BLaER1 treated with 17β-estradiol and CSF1 and Interleukin-3, amounts not matched to agents 10 nM and 100 nM (cell line): Measurements from ENCODE around the gene MYZAP.

Source experiments
- H3K27ac ChIP-seq, 11 experiments: shearing (Covaris generic); formaldehyde crosslinking; 2 replicates each; pipeline ENCODE4 v1.8.1; 2022
- H3K27me3 ChIP-seq, 11 experiments: shearing (Covaris generic); formaldehyde crosslinking; 2 replicates each; pipeline ENCODE4 v1.8.1; 2022
- H3K36me3 ChIP-seq, 11 experiments: shearing (Covaris generic); formaldehyde crosslinking; 2 replicates each; pipeline ENCODE4 v1.8.1; 2022
- H3K4me1 ChIP-seq, 10 experiments: shearing (Covaris generic); formaldehyde crosslinking; 2 replicates each; pipeline ENCODE4 v1.8.1; 2022
- H3K4me2 ChIP-seq, 11 experiments: shearing (Covaris generic); formaldehyde crosslinking; 2 replicates each; pipeline ENCODE4 v1.8.1; 2022
- H3K4me3 ChIP-seq, 10 experiments: shearing (Covaris generic); formaldehyde crosslinking; 2 replicates each; pipeline ENCODE4 v1.8.1; 2022
- H3K9ac ChIP-seq, 11 experiments: shearing (Covaris generic); formaldehyde crosslinking; 2 replicates each; pipeline ENCODE4 v1.8.1; 2022
- H3K9me3 ChIP-seq, 11 experiments: shearing (Covaris generic); formaldehyde crosslinking; replicated peaks in 1 of 11; 2 replicates each; pipeline ENCODE4 v1.8.1; 2022
- H4K20me1 ChIP-seq, 11 experiments: shearing (Covaris generic); formaldehyde crosslinking; 2 replicates each; pipeline ENCODE4 v1.8.1; 2022
- Cebpa-rat ChIP-seq, 11 experiments: shearing (Covaris generic); IDR thresholded peaks; 2 replicates each; pipeline ENCODE4 v1.8.1; 2022

MYZAP gene

DNA sequence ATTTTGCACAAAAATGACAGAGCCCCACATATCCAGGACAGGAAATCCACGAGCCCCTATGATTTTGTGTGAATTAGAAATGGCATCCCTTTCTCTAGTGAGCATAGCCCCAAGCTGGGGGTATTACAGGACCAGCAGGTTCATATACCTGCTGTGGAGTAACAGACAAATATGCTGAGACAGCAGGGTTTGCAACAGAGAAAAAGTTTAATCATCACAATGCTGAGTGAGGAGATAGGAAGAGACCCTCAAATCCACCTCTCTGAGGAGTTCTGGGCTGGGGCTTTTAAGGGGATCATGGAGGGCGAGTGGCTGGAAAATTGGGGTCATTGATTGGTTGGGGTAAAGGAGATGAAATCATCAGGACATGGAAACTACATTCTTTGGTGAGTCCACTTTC, 8.4 kb upstream of the MYZAP start:
- Histone ChIP-seq H3K27me3 (no peaks in the 10 kb centered on the region), H3K9ac (no peak overlapping the region), H3K4me1 (peaks cover 0 to 34% (median 11%) of the 10 kb centered on the region in 10 experiments; a peak in 11 of 20 replicates), H4K20me1 (no peaks in the 10 kb centered on the region), H3K4me2 (no peak overlapping the region), H3K27ac (no peak overlapping the region), H3K36me3 (no peaks in the 10 kb centered on the region), H3K4me3 (no peak overlapping the region), H3K9me3 (peaks cover 9 to 19% (median 12%) of the 10 kb centered on the region in 11 experiments; a peak in 21 of 22 replicates)
- TF ChIP-seq Cebpa-rat (IDR thresholded peaks at IDR 0.05) = no peak

GRCh38 chr15:57583720-57584119, 8.0 kb upstream of the MYZAP start:
- Histone ChIP-seq H3K27me3 (no peaks in the 10 kb centered on the region), H3K4me3 (no peak overlapping the region), H3K9ac (no peak overlapping the region), H3K4me2 (no peak overlapping the region), H4K20me1 (no peaks in the 10 kb centered on the region), H3K27ac (no peak overlapping the region), H3K9me3 (peaks cover 9 to 19% (median 12%) of the 10 kb centered on the region in 11 experiments; a peak in 21 of 22 replicates), H3K36me3 (no peaks in the 10 kb centered on the region), H3K4me1 (peaks cover 0 to 34% (median 11%) of the 10 kb centered on the region in 10 experiments; a peak in 11 of 20 replicates)
- no peak for TF ChIP-seq Cebpa-rat (IDR thresholded peaks at IDR 0.05)

DNA sequence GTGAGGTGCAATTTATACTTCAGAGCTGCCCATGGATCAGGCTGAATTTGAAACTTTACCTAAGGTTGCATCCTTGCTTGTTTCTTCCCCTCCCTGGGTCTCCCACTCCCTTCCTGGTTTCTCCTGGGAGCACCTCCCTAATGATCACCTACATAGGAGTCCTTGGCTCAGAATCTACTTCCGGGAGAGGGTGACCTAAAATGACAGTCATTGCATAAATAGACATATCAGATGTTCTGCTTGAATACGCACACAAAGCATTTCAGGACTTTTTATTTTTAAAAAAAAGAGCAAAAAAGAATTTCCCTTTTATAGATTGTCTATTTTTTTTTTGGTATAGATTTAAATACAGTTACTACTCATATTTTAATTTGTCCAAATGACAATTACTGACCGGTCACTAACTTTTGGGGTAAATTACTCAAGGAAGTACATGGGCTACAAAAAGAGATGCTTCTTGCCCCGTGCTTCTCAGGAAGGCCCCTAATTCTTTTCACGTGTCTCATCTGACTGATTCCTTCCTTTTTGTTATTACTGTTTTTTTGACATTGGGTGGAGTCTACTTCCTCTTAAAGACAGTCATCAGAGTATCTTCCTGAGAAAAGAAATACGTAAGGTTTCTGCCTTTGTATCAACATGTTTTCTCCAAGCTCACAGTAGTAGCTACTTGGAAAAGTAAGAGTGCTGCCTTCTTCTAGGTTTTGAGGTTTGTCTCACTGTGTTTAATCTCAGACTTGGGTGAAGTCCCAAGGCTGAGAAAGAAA, 4.9 kb upstream of the MYZAP start:
- Histone ChIP-seq H3K36me3 (no peaks in the 10 kb centered on the region), H3K27ac (peak overlapping the region in 5 of 11 experiments; percentile 28 to 75 (median 55); a peak in 10 of 22 replicates), H3K9me3 (peaks cover 10 to 28% (median 18%) of the 10 kb centered on the region in 11 experiments), H3K4me2 (peak overlapping the region in 6 of 11 experiments; percentile 11 to 78 (median 64); a peak in 12 of 22 replicates), H3K9ac (peak overlapping the region in 2 of 11 experiments; percentile 24 to 38; a peak in 1 of 22 replicates), H3K4me1 (peaks cover 0 to 54% (median 11%) of the 10 kb centered on the region in 10 experiments; a peak in 11 of 20 replicates), H4K20me1 (no peaks in the 10 kb centered on the region), H3K4me3 (no peak overlapping the region), H3K27me3 (peaks cover under 1 to 18% (median 14%) of the 10 kb centered on the region in 11 experiments; a peak in 21 of 22 replicates)
- no peak for TF ChIP-seq Cebpa-rat (IDR thresholded peaks at IDR 0.05)

DNA sequence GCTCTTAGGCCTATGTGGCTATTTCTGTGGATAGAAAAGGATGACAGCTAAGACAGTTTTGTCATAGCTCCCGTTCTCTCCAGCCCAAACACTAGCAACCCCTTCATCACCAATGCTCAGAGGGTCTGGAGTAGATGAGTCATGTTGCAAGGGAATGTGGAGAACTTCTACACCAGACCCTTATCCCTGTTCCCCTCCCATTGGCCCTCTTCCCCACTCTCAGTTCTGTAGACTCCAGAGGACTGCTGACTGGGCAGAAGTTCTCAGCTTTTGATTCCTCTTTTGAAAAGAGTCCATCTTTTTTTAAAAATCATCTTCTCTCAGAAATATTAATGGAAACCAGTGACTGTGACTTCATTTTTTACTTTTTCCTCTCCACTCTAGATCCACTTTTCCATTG, 2.4 kb upstream of the MYZAP start:
- Histone ChIP-seq H3K36me3 (no peaks in the 10 kb centered on the region), H3K4me3 (no peak overlapping the region), H3K4me1 (peaks cover 0 to 54% (median 11%) of the 10 kb centered on the region in 10 experiments; a peak in 11 of 20 replicates), H4K20me1 (no peaks in the 10 kb centered on the region), H3K27ac (peak overlapping the region in 4 of 11 experiments; percentile 46 to 77 (median 67); a peak in 8 of 22 replicates), H3K9me3 (peaks cover 0 to 26% (median 15%) of the 10 kb centered on the region in 11 experiments; a peak in 18 of 22 replicates), H3K4me2 (peak overlapping the region in 3 of 11 experiments; percentile 71 to 78 (median 73); a peak in 6 of 22 replicates), H3K27me3 (peaks cover 10 to 31% (median 24%) of the 10 kb centered on the region in 11 experiments), H3K9ac (peak overlapping the region in 2 of 11 experiments; percentile 47 to 49; a peak in 2 of 22 replicates)
- TF ChIP-seq Cebpa-rat (IDR thresholded peaks at IDR 0.05) = no peak

DNA sequence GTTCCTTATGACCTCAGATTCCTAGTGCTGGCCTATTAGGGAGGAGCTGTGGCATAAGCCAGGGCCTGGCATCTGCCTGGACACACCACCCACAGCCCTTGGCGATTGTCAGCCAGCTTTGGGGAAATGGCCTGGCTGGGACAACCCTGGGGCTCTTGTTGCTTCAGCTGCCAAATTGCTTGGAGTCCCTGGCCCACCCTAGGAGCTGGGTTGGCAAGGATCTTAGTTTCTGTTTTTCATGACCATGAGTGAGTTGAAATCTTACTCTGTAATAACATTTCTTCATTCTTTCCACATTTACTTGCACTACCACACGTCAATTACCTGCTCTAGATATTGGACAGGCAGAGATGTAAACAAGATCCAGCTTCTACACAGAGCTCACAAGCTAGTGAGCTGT, 1.9 kb upstream of the MYZAP start:
- H3K27me3 ChIP-seq = peaks cover 10 to 31% (median 24%) of the 10 kb centered on the region in 11 experiments
- no peaks in the 10 kb centered on the region for H4K20me1 ChIP-seq
- peaks cover 0 to 56% (median 12%) of the 10 kb centered on the region in 10 experiments; a peak in 19 of 20 replicates for H3K4me1 ChIP-seq
- no peak for TF ChIP-seq Cebpa-rat (IDR thresholded peaks at IDR 0.05)
- H3K27ac ChIP-seq = peak overlapping the region in 4 of 11 experiments; percentile 46 to 77 (median 67); a peak in 8 of 22 replicates
- peak overlapping the region in 2 of 11 experiments; percentile 47 to 49; a peak in 3 of 22 replicates for H3K9ac ChIP-seq
- peak overlapping the region in 3 of 11 experiments; percentile 71 to 78 (median 73); a peak in 7 of 22 replicates for H3K4me2 ChIP-seq
- H3K4me3 ChIP-seq = no peak overlapping the region
- peaks cover 0 to 27% (median 15%) of the 10 kb centered on the region in 11 experiments; a peak in 18 of 22 replicates for H3K9me3 ChIP-seq
- no peaks in the 10 kb centered on the region for H3K36me3 ChIP-seq

DNA sequence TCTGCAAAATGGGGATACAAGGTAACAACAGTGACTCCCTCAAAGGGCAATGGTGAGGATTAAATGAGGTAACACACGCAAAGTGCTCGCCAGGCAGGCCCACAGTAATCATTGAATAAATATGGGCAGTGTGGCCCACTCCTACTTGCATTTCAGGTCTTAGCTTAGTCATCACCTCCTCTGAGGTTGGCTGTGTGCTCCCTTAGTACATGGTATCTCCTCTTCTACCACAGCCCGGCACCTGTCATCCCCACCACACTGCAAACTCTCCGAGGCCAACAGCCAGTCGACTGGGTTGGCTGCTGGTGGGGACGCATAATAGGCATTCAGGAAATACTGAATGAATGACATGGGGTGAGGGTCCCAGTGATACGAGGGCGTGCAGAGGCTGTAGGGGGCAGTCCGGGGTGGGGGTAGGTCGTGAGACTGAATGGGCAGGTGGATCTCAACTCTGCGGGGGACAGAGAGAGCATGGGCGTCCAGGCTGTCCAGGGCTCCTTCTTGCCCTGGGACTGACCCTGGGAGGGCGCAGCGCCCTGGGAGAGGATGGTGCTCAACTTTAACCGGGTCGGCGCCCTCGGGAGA, 375 bp upstream of the MYZAP start:
- TF ChIP-seq Cebpa-rat (IDR thresholded peaks at IDR 0.05) = no peak
- H3K4me1 ChIP-seq = peaks cover 7 to 60% (median 23%) of the 10 kb centered on the region in 10 experiments; a peak in 19 of 20 replicates
- no peaks in the 10 kb centered on the region for H4K20me1 ChIP-seq
- H3K36me3 ChIP-seq = no peaks in the 10 kb centered on the region
- H3K27ac ChIP-seq = no peak overlapping the region
- H3K27me3 ChIP-seq = peaks cover 10 to 31% (median 24%) of the 10 kb centered on the region in 11 experiments
- H3K9ac ChIP-seq = no peak overlapping the region
- H3K4me2 ChIP-seq = no peak overlapping the region
- H3K9me3 ChIP-seq = peaks cover 0 to 27% (median 15%) of the 10 kb centered on the region in 11 experiments; a peak in 18 of 22 replicates
- H3K4me3 ChIP-seq = no peak overlapping the region

DNA sequence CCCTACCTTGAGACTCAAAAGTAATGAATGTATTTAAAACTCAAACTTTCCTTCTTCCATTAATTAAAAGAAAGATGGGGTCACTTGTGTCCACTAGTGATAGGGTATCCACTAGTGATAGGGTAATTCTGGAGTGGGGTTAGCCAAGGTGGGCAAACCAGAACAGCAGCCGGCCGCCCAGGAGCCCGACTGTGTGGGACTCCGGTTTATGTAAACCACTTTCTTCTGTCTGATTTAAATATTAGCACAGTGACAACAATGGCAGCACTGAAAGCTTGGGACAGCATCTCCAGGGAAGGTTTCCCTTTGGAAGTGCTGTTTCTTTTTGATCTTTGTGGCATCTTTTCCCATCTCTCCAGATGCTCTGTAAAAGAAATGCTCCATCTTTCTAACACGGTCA, 722 bp downstream of the MYZAP start:
- Histone ChIP-seq H3K9ac (no peak overlapping the region), H4K20me1 (no peaks in the 10 kb centered on the region), H3K27ac (no peak overlapping the region), H3K4me3 (no peak overlapping the region), H3K27me3 (peaks cover 10 to 31% (median 24%) of the 10 kb centered on the region in 11 experiments), H3K9me3 (peaks cover 0 to 27% (median 15%) of the 10 kb centered on the region in 11 experiments; a peak in 18 of 22 replicates), H3K36me3 (no peaks in the 10 kb centered on the region), H3K4me1 (peaks cover 7 to 50% (median 18%) of the 10 kb centered on the region in 10 experiments; a peak in 19 of 20 replicates), H3K4me2 (no peak overlapping the region)
- no peak for TF ChIP-seq Cebpa-rat (IDR thresholded peaks at IDR 0.05)

DNA sequence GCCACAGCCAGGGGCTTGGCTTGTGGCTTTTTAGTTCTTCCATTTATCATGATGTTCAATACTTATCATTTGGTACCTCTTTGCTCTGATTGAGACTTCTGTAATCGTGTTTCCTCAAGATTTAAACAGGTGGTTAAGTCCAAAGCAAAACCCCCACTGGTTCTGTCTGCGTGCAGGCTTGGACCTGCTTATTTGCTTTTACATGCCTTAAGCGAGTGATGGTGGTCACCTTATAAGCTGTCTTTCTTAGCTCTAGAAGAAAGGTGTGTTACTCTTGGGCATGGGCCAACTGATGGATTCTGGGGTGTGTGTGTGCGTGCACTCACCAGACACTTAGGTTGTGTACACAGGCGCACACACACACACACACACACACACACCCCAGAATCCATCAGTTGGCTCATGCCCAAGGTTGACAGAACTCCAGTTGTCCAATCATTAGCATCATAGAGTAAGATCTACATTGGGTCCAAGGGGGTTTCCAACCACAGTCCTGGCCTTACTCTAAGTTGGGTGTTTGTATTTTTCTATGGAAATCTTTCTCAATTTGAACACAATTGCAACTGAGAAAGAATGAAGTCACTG, 1.2 kb downstream of the MYZAP start:
- Histone ChIP-seq H4K20me1 (no peaks in the 10 kb centered on the region), H3K4me1 (peaks cover 7 to 44% (median 18%) of the 10 kb centered on the region in 10 experiments; a peak in 19 of 20 replicates), H3K36me3 (no peaks in the 10 kb centered on the region), H3K9me3 (peaks cover 0 to 27% (median 15%) of the 10 kb centered on the region in 11 experiments; a peak in 18 of 22 replicates), H3K4me3 (no peak overlapping the region), H3K27ac (no peak overlapping the region), H3K27me3 (peaks cover 10 to 31% (median 24%) of the 10 kb centered on the region in 11 experiments), H3K4me2 (no peak overlapping the region), H3K9ac (no peak overlapping the region)
- no peak for TF ChIP-seq Cebpa-rat (IDR thresholded peaks at IDR 0.05)
